Uterus (tissue), 2 donors: Measurements from ENCODE around the gene BTBD19.

Source experiments
- POLR2A ChIP-seq, 2 donors: fragments of 450-650 bp; IDR thresholded peaks; one replicate each; pipeline ENCODE4 v1.6.1; 2016; ENCODE audit warnings: antibody characterized with exemption in 2 of 2, mild to moderate bottlenecking in 1 of 2, moderate library complexity in 1 of 2
- TF ChIP-seq, protein P1 (sequence below), 4 experiments: fragments of 200-600 bp in 2 of 4; fragments of 450-650 bp in 2 of 4; sonication (generic) in 2 of 4; IDR thresholded peaks; one replicate each; pipeline ENCODE4 v1.5.1; 2016 to 2019; ENCODE audit warnings: antibody characterized with exemption in 4 of 4, mild to moderate bottlenecking in 2 of 4, moderate library complexity in 1 of 4

GRCh38 chr1:44819608-44820327 lies 11.4 kb downstream of the BTBD19 start:
- TF ChIP-seq, protein P1, sequence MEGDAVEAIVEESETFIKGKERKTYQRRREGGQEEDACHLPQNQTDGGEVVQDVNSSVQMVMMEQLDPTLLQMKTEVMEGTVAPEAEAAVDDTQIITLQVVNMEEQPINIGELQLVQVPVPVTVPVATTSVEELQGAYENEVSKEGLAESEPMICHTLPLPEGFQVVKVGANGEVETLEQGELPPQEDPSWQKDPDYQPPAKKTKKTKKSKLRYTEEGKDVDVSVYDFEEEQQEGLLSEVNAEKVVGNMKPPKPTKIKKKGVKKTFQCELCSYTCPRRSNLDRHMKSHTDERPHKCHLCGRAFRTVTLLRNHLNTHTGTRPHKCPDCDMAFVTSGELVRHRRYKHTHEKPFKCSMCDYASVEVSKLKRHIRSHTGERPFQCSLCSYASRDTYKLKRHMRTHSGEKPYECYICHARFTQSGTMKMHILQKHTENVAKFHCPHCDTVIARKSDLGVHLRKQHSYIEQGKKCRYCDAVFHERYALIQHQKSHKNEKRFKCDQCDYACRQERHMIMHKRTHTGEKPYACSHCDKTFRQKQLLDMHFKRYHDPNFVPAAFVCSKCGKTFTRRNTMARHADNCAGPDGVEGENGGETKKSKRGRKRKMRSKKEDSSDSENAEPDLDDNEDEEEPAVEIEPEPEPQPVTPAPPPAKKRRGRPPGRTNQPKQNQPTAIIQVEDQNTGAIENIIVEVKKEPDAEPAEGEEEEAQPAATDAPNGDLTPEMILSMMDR (IDR thresholded peaks at IDR 0.05): peak in 2 of 4 experiments; percentile 5 to 24
- peak; percentile 67 to 76 for TF ChIP-seq POLR2A (IDR thresholded peaks at IDR 0.05)
